HG03175 (cell line): ENCODE results near the gene KATNB1.
"Not testable (repeated sequence)": the region's sequence is repeated elsewhere in the genome, so short reads cannot be mapped to it uniquely, and the experiment has no call there.

Source experiments
- ATAC-seq: cut with Tn5 transposase; IDR thresholded peaks from one replicate; pipeline ENCODE4 v1.9.1; 2021; ENCODE audit warnings: mild to moderate bottlenecking, moderate library complexity; ENCODE audit not compliant: unreplicated experiment

The KATNB1 gene

GRCh38 chr16:57724531-57724930, 11.0 kb upstream of the KATNB1 start:
- ATAC-seq = no peak

GRCh38 chr16:57725151-57725550, 10.4 kb upstream of the KATNB1 start:
- ATAC-seq = no peak

- ATAC-seq = no peak
These were observed 10.0 kb upstream of the KATNB1 start for GRCh38 chr16:57725554-57725953.

GRCh38 chr16:57725976-57726375, 9.6 kb upstream of the KATNB1 start:
- ATAC-seq = no peak

- ATAC-seq = no peak
These were observed 9.1 kb upstream of the KATNB1 start for GRCh38 chr16:57726433-57726947.

GRCh38 chr16:57727610-57728009, 8.0 kb upstream of the KATNB1 start:
- no peak for ATAC-seq

- no peak for ATAC-seq
These were observed 7.0 kb upstream of the KATNB1 start for GRCh38 chr16:57728336-57729181.

- no peak for ATAC-seq
These were observed 6.4 kb upstream of the KATNB1 start for GRCh38 chr16:57729182-57729484.

- not testable (repeated sequence) for ATAC-seq
These were observed 5.7 kb upstream of the KATNB1 start for GRCh38 chr16:57729852-57730251.

- no peak for ATAC-seq
These were observed 4.5 kb upstream of the KATNB1 start for GRCh38 chr16:57730771-57731730.

- no peak for ATAC-seq
These were observed 3.5 kb upstream of the KATNB1 start for GRCh38 chr16:57732037-57732436.

- no peak for ATAC-seq
These were observed 2.9 kb upstream of the KATNB1 start for GRCh38 chr16:57732714-57733113.

GRCh38 chr16:57734308-57734924, 1.2 kb upstream of the KATNB1 start:
- ATAC-seq = no peak

- peak; percentile 85 for ATAC-seq
These were observed 430 bp upstream of the KATNB1 start for GRCh38 chr16:57734925-57735754.

GRCh38 chr16:57736419-57737351, 1.1 kb downstream of the KATNB1 start:
- no peak for ATAC-seq

GRCh38 chr16:57738844-57739243, 3.3 kb downstream of the KATNB1 start:
- no peak for ATAC-seq

- ATAC-seq = no peak
These were observed 4.3 kb downstream of the KATNB1 start for GRCh38 chr16:57739756-57740422.

GRCh38 chr16:57740423-57741071, 5.0 kb downstream of the KATNB1 start:
- no peak for ATAC-seq
